GM23248 (cell line): ENCODE results near the gene MYO1H. TPM values are rescaled to one million over a fixed set of nuclear protein-coding genes. Genes with fewer than 3 reads are reported as not detected.

Experiments
- DNase-seq: peaks from one replicate; pipeline ENCODE4 v3.0.0-alpha.2; 2015
- H2AFZ ChIP-seq: fragments of 200-600 bp; sonication (generic); 2 replicates; pipeline ENCODE4 v1.6.1; 2016; ENCODE audit warnings: antibody characterized with exemption
- H3F3A ChIP-seq: fragments of 200-600 bp; sonication (generic); 2 replicates; pipeline ENCODE4 v1.6.1; 2016; ENCODE audit warnings: mild to moderate bottlenecking, antibody characterized with exemption, mixed run types; ENCODE audit not compliant: insufficient read depth
- H3K27ac ChIP-seq: fragments of 200-600 bp; sonication (generic); 2 replicates; pipeline ENCODE4 v1.5.1; 2016; ENCODE audit warnings: mild to moderate bottlenecking
- H3K27me3 ChIP-seq: fragments of 200-600 bp; sonication (generic); replicated peaks from 2 replicates; pipeline ENCODE4 v1.6.1; 2016; ENCODE audit warnings: mild to moderate bottlenecking; ENCODE audit not compliant: insufficient read depth
- H3K36me3 ChIP-seq: fragments of 200-600 bp; sonication (generic); 2 replicates; pipeline ENCODE4 v1.6.1; 2016; ENCODE audit warnings: low read depth, mild to moderate bottlenecking
- H3K4me1 ChIP-seq: fragments of 200-600 bp; sonication (generic); 2 replicates; pipeline ENCODE4 v1.6.1; 2016; ENCODE audit warnings: mild to moderate bottlenecking; ENCODE audit not compliant: insufficient read depth
- H3K4me2 ChIP-seq: fragments of 200-600 bp; sonication (generic); one replicate; pipeline ENCODE4 v1.6.1; 2016; ENCODE audit warnings: mild to moderate bottlenecking; ENCODE audit not compliant: unreplicated experiment
- H3K4me3 ChIP-seq: fragments of 200-600 bp; sonication (generic); 2 replicates; pipeline ENCODE4 v1.5.1; 2016; ENCODE audit warnings: mild to moderate bottlenecking
- H3K79me2 ChIP-seq: fragments of 200-600 bp; sonication (generic); 2 replicates; pipeline ENCODE4 v1.6.1; 2016; ENCODE audit warnings: mild to moderate bottlenecking; ENCODE audit not compliant: insufficient read depth
- H3K9ac ChIP-seq: fragments of 200-600 bp; sonication (generic); 2 replicates; pipeline ENCODE4 v1.6.1; 2016; ENCODE audit warnings: mild to moderate bottlenecking
- H3K9me2 ChIP-seq: fragments of 200-600 bp; sonication (generic); 2 replicates; pipeline ENCODE4 v1.6.1; 2016; ENCODE audit warnings: mixed run types, mild to moderate bottlenecking, moderate library complexity; ENCODE audit not compliant: insufficient read depth
- H3K9me3 ChIP-seq: fragments of 200-600 bp; sonication (generic); one replicate; pipeline ENCODE4 v1.6.1; 2017; ENCODE audit warnings: low read depth
- H4K20me1 ChIP-seq: fragments of 200-600 bp; sonication (generic); 2 replicates; pipeline ENCODE4 v1.6.0; 2016; ENCODE audit not compliant: insufficient read depth
- EZH2 ChIP-seq: fragments of 200-600 bp; sonication (generic); IDR thresholded peaks from 2 replicates; pipeline ENCODE4 v1.6.1; 2018; ENCODE audit warnings: antibody characterized with exemption, mild to moderate bottlenecking; ENCODE audit not compliant: insufficient read depth, poor library complexity, severe bottlenecking
- EZH2phosphoT487 ChIP-seq: fragments of 200-600 bp; sonication (generic); IDR thresholded peaks from 2 replicates; pipeline ENCODE4 v1.6.1; 2018; ENCODE audit warnings: antibody characterized with exemption, moderate library complexity, mild to moderate bottlenecking, low read depth; ENCODE audit not compliant: insufficient read depth
- WGBS, 2 experiments: methylation state at CpG; one replicate each; pipeline ENCODE4 v1.1.6; 2015 to 2017; ENCODE audit warnings: low lambda C conversion rate in 2 of 2, low coverage in 1 of 2; ENCODE audit errors: missing lambda C conversion rate in 2 of 2; 5-methylcytosine and 5-hydroxymethylcytosine counted together
- in situ Hi-C: fragments of 300-500 bp; cut with MboI; formaldehyde crosslinking; loops from 2 replicates; pipeline ENCODE4 v1.15.0; 2020
- polyA plus RNA-seq: library from polyadenylated mRNA; unstranded; fragments of >200 nt; fragmentation: Nextera tagmentation; extraction: Ambion mirVana; gene quantifications from 2 replicates; pipeline ENCODE4 v1.2.1, GENCODE V29; 2016
- total RNA-seq: library from RNA; depleted of rRNA; stranded (reverse); fragments of >200 nt; shearing (Covaris generic); gene quantifications from 2 replicates; pipeline ENCODE4 v1.2.3, GENCODE V29; 2014

The MYO1H gene
- total and polyA plus RNA-seq, 2 experiments from 2014 or later, result not detected

DNA sequence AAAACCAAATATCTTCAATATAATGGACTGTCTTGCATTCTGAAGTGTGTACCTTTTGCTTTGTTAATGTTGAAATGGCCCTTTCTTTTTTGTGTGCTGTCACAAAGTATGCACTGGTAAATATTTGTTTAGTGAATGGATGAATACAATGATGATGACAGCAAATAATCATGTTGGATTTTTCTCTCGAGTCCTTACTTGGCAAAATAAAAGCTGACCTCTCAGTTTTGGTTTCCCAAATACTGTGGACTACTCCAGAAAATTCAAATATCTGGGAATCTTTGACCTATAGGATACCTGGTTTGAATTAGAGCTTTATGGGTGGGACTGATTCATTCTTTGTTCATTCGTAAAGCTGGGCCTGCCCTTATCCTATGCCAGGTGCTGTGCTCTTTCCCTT, 135.2 kb downstream of the MYO1H start:
- Histone ChIP-seq H2AFZ (no peak overlapping the region), H3K27ac (no peak overlapping the region), H4K20me1 (no peaks in the 10 kb centered on the region), H3K9me2 (no peaks in the 10 kb centered on the region), H3K4me3 (no peak overlapping the region), H3K4me2 (no peak overlapping the region), H3K36me3 (peaks cover 38% of the 10 kb centered on the region), H3K9me3 (no peaks in the 10 kb centered on the region), H3K27me3 (no peaks in the 10 kb centered on the region), H3K4me1 (peaks cover 13% of the 10 kb centered on the region), H3K9ac (no peak overlapping the region), H3K79me2 (peaks cover 51% of the 10 kb centered on the region), H3F3A (no peaks in the 10 kb centered on the region; the same call in 1 of the 2 replicates)
- TF ChIP-seq EZH2phosphoT487 (no peak), EZH2 (no peak)
- DNase-seq, result no peak
- WGBS, 2 experiments, result 44 to 46% methylated on average over 2 of the region's 2 CpGs
- in situ Hi-C loops, result no loop called here

DNA sequence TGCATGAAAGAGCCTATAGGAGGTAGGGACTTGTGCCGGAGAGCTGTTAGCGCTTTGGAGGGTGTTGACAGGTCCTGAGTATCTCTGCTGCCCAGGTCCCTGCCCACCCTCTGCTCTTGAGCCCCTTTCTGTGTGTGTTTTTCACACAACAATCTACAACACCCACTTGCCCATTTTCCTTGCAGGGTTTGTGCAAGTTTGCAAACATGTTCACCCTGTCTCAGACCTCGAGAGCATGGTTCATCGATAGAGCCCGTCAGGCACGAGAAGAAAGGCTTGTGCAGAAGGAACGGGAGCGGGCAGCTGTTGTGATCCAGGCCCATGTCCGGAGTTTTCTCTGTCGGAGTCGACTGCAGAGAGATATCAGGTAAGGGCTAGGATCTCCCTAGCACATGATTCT, 135.6 kb downstream of the MYO1H start:
- in situ Hi-C loops, result no loop called here
- Histone ChIP-seq H3F3A (no peaks in the 10 kb centered on the region; the same call in 1 of the 2 replicates), H4K20me1 (no peaks in the 10 kb centered on the region), H3K27ac (no peak overlapping the region), H3K4me3 (no peak overlapping the region), H2AFZ (no peak overlapping the region), H3K4me2 (no peak overlapping the region), H3K9ac (no peak overlapping the region), H3K9me3 (no peaks in the 10 kb centered on the region), H3K4me1 (peaks cover 10% of the 10 kb centered on the region), H3K36me3 (peaks cover 43% of the 10 kb centered on the region), H3K79me2 (peaks cover 46% of the 10 kb centered on the region), H3K9me2 (no peaks in the 10 kb centered on the region), H3K27me3 (no peaks in the 10 kb centered on the region)
- no peak for DNase-seq
- 90 to 92% methylated on average over 11 of the region's 11 CpGs for WGBS, 2 experiments
- TF ChIP-seq EZH2phosphoT487 (no peak), EZH2 (no peak)

DNA sequence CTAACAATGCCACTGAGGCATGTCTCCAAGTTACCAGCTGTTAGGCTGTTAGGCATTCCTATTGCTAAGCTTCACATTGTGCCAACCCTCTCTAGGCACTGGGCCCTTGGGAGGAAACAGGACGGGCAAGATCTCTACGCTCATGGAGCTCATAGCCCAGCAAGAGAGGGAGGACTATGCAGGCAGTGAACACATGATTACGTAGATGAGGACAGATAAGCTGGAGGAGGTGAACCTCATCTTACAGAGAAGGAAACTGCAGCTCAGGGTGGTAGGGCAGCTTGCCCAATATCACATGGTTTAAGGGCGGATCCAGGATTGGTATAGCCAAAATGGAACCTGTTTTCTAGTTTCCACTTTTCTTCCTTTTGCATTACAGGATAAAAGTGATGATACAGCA, 137.5 kb downstream of the MYO1H start:
- in situ Hi-C loops, result no loop called here
- no peak for DNase-seq
- H2AFZ ChIP-seq, result no peak overlapping the region
- no peak overlapping the region for H3K27ac ChIP-seq
- H3K36me3 ChIP-seq, result peaks cover 58% of the 10 kb centered on the region
- 92 to 97% methylated on average over 4 of the region's 4 CpGs for WGBS, 2 experiments
- H3K9me2 ChIP-seq, result no peaks in the 10 kb centered on the region
- TF ChIP-seq EZH2phosphoT487, result no peak
- no peak for TF ChIP-seq EZH2
- H3K4me1 ChIP-seq, result no peaks in the 10 kb centered on the region
- H3K27me3 ChIP-seq, result no peaks in the 10 kb centered on the region
- no peaks in the 10 kb centered on the region; the same call in 1 of the 2 replicates for H3F3A ChIP-seq
- H3K9me3 ChIP-seq, result no peaks in the 10 kb centered on the region
- H3K4me2 ChIP-seq, result no peak overlapping the region
- H3K9ac ChIP-seq, result no peak overlapping the region
- H3K4me3 ChIP-seq, result no peak overlapping the region
- no peaks in the 10 kb centered on the region for H4K20me1 ChIP-seq
- peaks cover 28% of the 10 kb centered on the region for H3K79me2 ChIP-seq

DNA sequence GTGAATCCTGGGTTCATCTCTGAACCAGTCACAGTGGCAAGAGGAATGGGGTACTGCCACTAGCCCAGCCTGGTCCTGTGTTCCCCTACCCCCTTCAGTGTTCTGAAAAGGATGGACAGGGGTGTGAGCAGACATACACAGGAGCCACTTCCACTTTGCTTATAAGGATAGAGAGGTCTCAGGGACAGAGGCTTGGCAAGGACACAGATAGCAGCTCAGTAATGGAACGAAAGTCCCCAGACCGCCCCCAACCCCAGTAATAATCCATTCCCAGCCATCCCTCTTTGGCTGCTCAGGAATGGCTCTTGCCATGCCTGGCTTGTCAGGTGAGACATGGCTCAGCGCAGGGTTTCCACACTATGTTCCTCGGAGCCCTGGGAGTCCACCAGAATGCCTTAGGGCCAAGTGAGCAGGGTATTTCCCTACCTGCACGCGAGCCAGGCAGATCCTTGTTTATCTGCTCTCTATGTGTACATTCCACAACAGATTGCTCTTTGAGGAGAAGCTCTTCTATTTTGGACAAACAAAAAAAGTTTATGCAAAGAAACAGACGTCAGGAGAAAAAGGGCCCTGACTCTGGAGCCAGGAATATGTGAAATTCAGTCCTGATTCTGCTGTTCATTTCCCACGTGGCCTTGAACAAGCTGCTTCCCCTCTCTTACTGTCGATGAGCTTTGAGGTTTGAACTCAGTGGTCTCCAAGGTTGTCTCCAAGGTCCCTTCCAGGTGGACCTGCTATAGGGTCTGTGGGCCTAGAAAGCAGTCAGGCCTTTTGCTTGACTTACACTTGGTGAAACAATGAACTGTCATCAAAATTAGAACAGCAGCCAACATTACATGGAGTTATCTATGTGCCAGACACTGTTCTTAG, 139.7 kb downstream of the MYO1H start:
- TF ChIP-seq EZH2, result no peak
- TF ChIP-seq EZH2phosphoT487, result no peak
- in situ Hi-C loops, result no loop called here
- no peaks in the 10 kb centered on the region; the same call in 1 of the 2 replicates for H3F3A ChIP-seq

More for the DNA sequence above, 139.7 kb downstream of the MYO1H start:
- no peak for DNase-seq
- peak overlapping the region; percentile 39; the same call in 1 of the 2 replicates for H3K27ac ChIP-seq
- H3K9me2 ChIP-seq, result no peaks in the 10 kb centered on the region
- peak overlapping the region; percentile 7; the same call in 1 of the 2 replicates for H3K9ac ChIP-seq
- no peaks in the 10 kb centered on the region for H4K20me1 ChIP-seq
- H3K4me2 ChIP-seq, result no peak overlapping the region
- WGBS, 2 experiments, result 94 to 96% methylated on average over 9 of the region's 9 CpGs
- no peaks in the 10 kb centered on the region for H3K27me3 ChIP-seq
- H3K79me2 ChIP-seq, result peaks cover 7% of the 10 kb centered on the region
- no peak overlapping the region for H3K4me3 ChIP-seq
- no peak overlapping the region for H2AFZ ChIP-seq
- peaks cover 75% of the 10 kb centered on the region for H3K36me3 ChIP-seq
- H3K4me1 ChIP-seq, result no peaks in the 10 kb centered on the region
- no peaks in the 10 kb centered on the region for H3K9me3 ChIP-seq
